GM12874 (cell line): ENCODE measurements around the gene EFCAB9.

Experiments
- CTCF ChIP-seq: IDR thresholded peaks from 2 replicates; pipeline ENCODE4 v1.5.1; 2011; ENCODE audit warnings: low read depth, mild to moderate bottlenecking, control low read depth, low read length, moderate library complexity; ENCODE audit not compliant: insufficient read depth

Gene EFCAB9

GRCh38 chr5:172243302-172243701 is 49.3 kb downstream of the EFCAB9 start:
- TF ChIP-seq CTCF, result no peak

GRCh38 chr5:172245046-172245445 is 51.1 kb downstream of the EFCAB9 start:
- no peak for TF ChIP-seq CTCF

GRCh38 chr5:172245703-172246125 is 51.7 kb downstream of the EFCAB9 start:
- no peak for TF ChIP-seq CTCF

GRCh38 chr5:172248637-172249036 is 54.7 kb downstream of the EFCAB9 start:
- no peak for TF ChIP-seq CTCF

- no peak for TF ChIP-seq CTCF
These were observed 57.4 kb downstream of the EFCAB9 start for GRCh38 chr5:172251419-172251818.

GRCh38 chr5:172252501-172252900 is 58.5 kb downstream of the EFCAB9 start:
- no peak for TF ChIP-seq CTCF
